Astrocyte of the cerebellum (primary cell): ENCODE results near the gene MMRN2.
"Not testable (repeated sequence)": the region's sequence is repeated elsewhere in the genome, so short reads cannot be mapped to it uniquely, and the experiment has no call there.

Source experiments
- DNase-seq: peaks from one replicate; pipeline ENCODE4 v3.0.0-alpha.2; 2011; ENCODE audit warnings: low read depth
- H3K4me3 ChIP-seq: 2 replicates; pipeline ENCODE4 v1.5.1; 2011; ENCODE audit warnings: mild to moderate bottlenecking, low read depth, low read length, moderate library complexity
- CTCF ChIP-seq: IDR thresholded peaks from 2 replicates; pipeline ENCODE4 v1.5.1; 2012; ENCODE audit warnings: low read length, low read depth, moderate library complexity, mild to moderate bottlenecking; ENCODE audit errors: missing control alignments
- in situ Hi-C: cut with HindIII; loops from 2 replicates; pipeline ENCODE4 v1.10.0; 2017; ENCODE audit warnings: low sequenced_read_pairs

Gene MMRN2

GRCh38 chr10:86938260-86938659, 19.2 kb downstream of the MMRN2 start:
- in situ Hi-C loops: no loop called here
- DNase-seq: no peak
- no peak for TF ChIP-seq CTCF
- no peak overlapping the region for H3K4me3 ChIP-seq

GRCh38 chr10:86937502-86938154, 19.8 kb downstream of the MMRN2 start:
- in situ Hi-C loops: no loop called here
- TF ChIP-seq CTCF: no peak
- DNase-seq: no peak
- H3K4me3 ChIP-seq: no peak overlapping the region

- in situ Hi-C loops: no loop called here
- H3K4me3 ChIP-seq: no peak overlapping the region
- no peak for DNase-seq
- no peak for TF ChIP-seq CTCF
Observed at GRCh38 chr10:86936661-86937501, 20.5 kb downstream of the MMRN2 start.

- H3K4me3 ChIP-seq, DNase-seq, in situ Hi-C loops: not testable (repeated sequence)
Observed at GRCh38 chr10:86934162-86934711, 23.2 kb downstream of the MMRN2 start.

- TF ChIP-seq CTCF: no peak
- H3K4me3 ChIP-seq: no peak overlapping the region
- DNase-seq: no peak
- in situ Hi-C loops: no loop called here
Observed at GRCh38 chr10:86932674-86933073, 24.7 kb downstream of the MMRN2 start.

GRCh38 chr10:86931872-86932271, 25.5 kb downstream of the MMRN2 start:
- DNase-seq: no peak
- no peak for TF ChIP-seq CTCF
- in situ Hi-C loops: no loop called here
- no peak overlapping the region for H3K4me3 ChIP-seq
